Activated CD4-positive, alpha-beta T cell treated with anti-CD3 and anti-CD28 coated beads for 36 hours (primary cell): ENCODE measurements around the gene CYP19A1. TPM values are rescaled to one million over a fixed set of nuclear protein-coding genes. Genes with fewer than 3 reads are reported as not detected.

ENCODE experiments used
- ATAC-seq: fragments of 200-7000 bp; cut with Tn5 transposase; one replicate; pipeline ENCODE4 v1.10.0; 2021; ENCODE audit warnings: mild to moderate bottlenecking, moderate library complexity
- CTCF ChIA-PET: fragments of 350-600 bp; sonication (Branson Sonifier 250); formaldehyde crosslinking; loops from one replicate; lab custom pipeline; 2021; ENCODE audit warnings: antibody characterized with exemption; lab: Charles Lee
- POLR2A ChIA-PET: fragments of 350-600 bp; sonication (Branson Sonifier 250); formaldehyde crosslinking; loops from one replicate; lab custom pipeline; 2021; ENCODE audit warnings: antibody characterized with exemption, inconsistent platforms; lab: Charles Lee
- DNase-seq: peaks from one replicate; pipeline ENCODE4 v3.0.0-alpha.2; 2020
- H3K27ac Mint-ChIP-seq: one replicate; pipeline ENCODE4 v1.8.0; 2021; ENCODE audit warnings: mixed read lengths
- H3K27me3 Mint-ChIP-seq: one replicate; pipeline ENCODE4 v1.8.0; 2021; ENCODE audit warnings: mixed read lengths
- H3K36me3 Mint-ChIP-seq: one replicate; pipeline ENCODE4 v1.8.0; 2021; ENCODE audit warnings: low read depth, mixed read lengths
- H3K4me1 Mint-ChIP-seq: one replicate; pipeline ENCODE4 v1.8.0; 2021; ENCODE audit warnings: mixed read lengths
- H3K4me3 Mint-ChIP-seq: one replicate; pipeline ENCODE4 v1.8.0; 2021; ENCODE audit warnings: mild to moderate bottlenecking, moderate library complexity, mixed read lengths
- H3K9me3 Mint-ChIP-seq: one replicate; pipeline ENCODE4 v1.8.0; 2021; ENCODE audit warnings: low read depth, mixed read lengths
- intact Hi-C, 2 experiments: fragments of 100-400 bp; cut with DNase I in 1 of 2; cut with micrococcal nuclease in 1 of 2; formaldehyde crosslinking; loops; one replicate each; pipeline versions ENCODE4 v1.14.2 to v1.15.1; 2022 to 2024; cut with DNase I, micrococcal nuclease
- total RNA-seq, 2 experiments: library from RNA; stranded (reverse); gene quantifications; one replicate each; pipeline ENCODE4 v1.2.3, GENCODE V29; 2021

CYP19A1 gene
- total RNA-seq, 2 experiments from 2014 or later: not detected

DNA sequence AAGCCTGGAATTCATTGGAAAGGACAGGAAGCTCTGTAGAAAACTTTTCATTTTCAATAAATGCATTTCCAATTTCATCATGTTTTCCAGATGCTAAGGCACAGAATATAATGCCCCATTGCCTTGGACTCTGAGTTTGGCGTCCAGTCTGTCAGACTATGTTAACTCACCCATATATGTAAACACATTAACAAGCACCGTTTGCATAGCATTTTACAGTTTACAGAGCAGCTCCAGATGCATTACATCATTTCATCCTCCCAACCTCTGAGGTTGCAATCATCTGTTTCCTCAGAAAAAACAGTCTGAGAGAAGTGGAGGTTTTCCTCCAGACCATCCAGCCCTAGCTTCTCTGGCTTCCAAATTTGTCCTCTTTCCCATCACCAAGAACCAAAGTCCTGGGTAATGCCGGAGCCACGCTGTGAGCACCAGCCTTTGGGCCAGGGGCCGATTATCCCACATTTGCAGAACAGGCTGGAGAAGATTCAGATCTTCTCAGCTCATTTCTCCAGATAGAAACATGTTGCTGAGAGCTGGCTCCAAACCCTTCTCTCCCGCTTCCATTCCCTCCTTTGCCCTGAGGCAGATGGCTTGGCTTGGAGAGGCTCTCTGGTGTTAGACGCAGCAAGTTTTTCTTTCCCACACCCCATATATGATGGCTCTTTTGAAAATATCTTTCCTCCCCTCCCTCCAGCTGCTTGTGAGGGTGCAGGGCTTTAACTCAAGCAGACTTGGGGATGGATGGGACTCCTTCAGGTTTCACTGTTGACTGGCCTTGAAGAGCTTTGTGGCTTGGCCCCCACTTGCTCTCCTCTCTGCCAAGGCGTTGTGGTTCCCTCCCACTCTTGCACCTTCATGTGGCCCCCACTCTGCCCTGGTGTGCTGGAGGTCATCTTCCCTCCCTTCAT is 26.0 kb downstream of the CYP19A1 start:
- ChIA-PET POLR2A (no interaction called here), CTCF (interaction anchor here (0.7 to 3.2 kb wide), 3 partner anchors 9 to 150 kb away, joined by 3 to 6 read pairs (median 3); no protein-coding TSS in a partner anchor)

DNA sequence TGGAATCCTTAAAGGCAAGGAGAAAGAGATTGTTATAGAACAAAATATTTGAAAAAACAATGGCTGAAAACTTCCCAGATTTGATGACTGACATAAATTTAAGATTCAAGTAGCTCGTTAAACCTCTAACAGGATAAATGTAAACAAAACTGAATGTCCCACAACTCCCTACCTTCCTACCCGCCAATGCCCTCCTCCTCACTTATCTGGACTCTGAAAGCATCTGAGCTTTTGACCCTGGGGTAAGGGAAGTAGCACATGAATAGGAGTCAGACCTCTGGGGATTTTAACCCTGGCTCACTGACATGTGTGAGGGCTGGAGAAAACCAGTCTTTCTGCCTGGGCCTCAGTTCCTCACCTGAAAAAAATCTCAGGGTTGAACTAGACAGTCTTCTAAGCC is 26.9 kb downstream of the CYP19A1 start:
- H3K27me3 Mint-ChIP-seq: peaks cover 3% of the 10 kb centered on the region
- DNase-seq (no peak), ATAC-seq (no peak)
- CTCF ChIA-PET: interaction anchor here (3.2 kb wide), 1 partner anchor 149 kb away, joined by 6 read pairs; no protein-coding TSS in a partner anchor
- intact Hi-C loops: no loop called here
- no peaks in the 10 kb centered on the region for H3K36me3 Mint-ChIP-seq
- H3K9me3 Mint-ChIP-seq: no peaks in the 10 kb centered on the region
- no peaks in the 10 kb centered on the region for H3K4me1 Mint-ChIP-seq
- H3K4me3 Mint-ChIP-seq: no peak overlapping the region
- no peak overlapping the region for H3K27ac Mint-ChIP-seq
- POLR2A ChIA-PET: no interaction called here

More for the DNA sequence above, 26.0 kb downstream of the CYP19A1 start:
- intact Hi-C loops: no loop called here
- Mint-ChIP-seq H3K36me3 (no peaks in the 10 kb centered on the region), H3K27me3 (no peaks in the 10 kb centered on the region), H3K4me3 (no peak overlapping the region), H3K9me3 (no peaks in the 10 kb centered on the region), H3K27ac (no peak overlapping the region), H3K4me1 (no peaks in the 10 kb centered on the region)
- ATAC-seq (no peak), DNase-seq (no peak)

DNA sequence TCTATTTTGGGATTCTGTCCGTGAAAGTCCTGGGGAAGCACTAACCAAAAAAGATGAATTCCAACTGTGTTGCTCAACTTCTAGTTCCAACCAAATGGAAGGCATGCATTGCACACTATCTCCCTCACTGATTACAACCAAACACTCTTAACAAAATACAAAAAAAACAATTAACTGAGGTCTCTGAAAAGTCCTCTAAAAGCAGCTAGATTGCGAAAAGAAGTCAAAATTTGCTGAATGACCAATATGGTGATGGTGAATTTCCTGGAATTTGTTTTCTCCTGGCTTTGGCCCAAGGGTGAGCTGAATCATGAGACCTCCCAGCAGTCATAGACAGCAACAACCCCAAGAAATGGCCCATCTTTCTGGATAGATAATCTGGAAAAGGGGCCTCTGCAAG is 28.3 kb downstream of the CYP19A1 start:
- POLR2A ChIA-PET: no interaction called here
- peaks cover 5% of the 10 kb centered on the region for H3K27me3 Mint-ChIP-seq
- H3K27ac Mint-ChIP-seq: no peak overlapping the region
- intact Hi-C loops: no loop called here
- no peaks in the 10 kb centered on the region for H3K9me3 Mint-ChIP-seq
- H3K36me3 Mint-ChIP-seq: no peaks in the 10 kb centered on the region
- H3K4me3 Mint-ChIP-seq: no peak overlapping the region
- DNase-seq (no peak), ATAC-seq (no peak)
- no peaks in the 10 kb centered on the region for H3K4me1 Mint-ChIP-seq
- CTCF ChIA-PET: interaction anchor here (0.6 kb wide), 1 partner anchor 515 kb away, joined by 3 read pairs; no protein-coding TSS in a partner anchor

DNA sequence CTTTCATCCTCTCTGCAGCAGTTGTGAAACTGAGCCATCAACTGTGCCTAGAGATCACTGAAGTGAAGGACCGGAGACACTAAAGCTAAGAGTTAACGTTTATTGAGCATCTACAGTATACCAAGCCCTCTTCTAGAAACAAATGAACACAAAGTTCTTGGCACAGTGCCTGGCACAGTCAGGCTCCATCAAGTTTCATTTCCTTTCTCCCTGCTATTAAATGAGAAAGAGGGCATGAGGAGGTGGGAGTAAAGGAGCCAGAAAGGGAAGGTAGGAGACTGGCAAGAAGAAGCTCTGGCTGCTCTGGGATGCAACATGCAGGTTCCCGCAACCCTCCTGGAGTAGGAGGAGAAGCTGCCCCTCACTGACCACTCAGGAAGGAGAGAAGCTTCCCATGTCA is 30.6 kb downstream of the CYP19A1 start:
- Mint-ChIP-seq H3K27me3 (peaks cover 11% of the 10 kb centered on the region), H3K4me1 (no peaks in the 10 kb centered on the region), H3K9me3 (no peaks in the 10 kb centered on the region), H3K27ac (no peak overlapping the region), H3K4me3 (no peak overlapping the region), H3K36me3 (no peaks in the 10 kb centered on the region)
- DNase-seq (no peak), ATAC-seq (no peak)
- ChIA-PET POLR2A (no interaction called here), CTCF (no interaction called here)
- intact Hi-C loops: no loop called here

DNA sequence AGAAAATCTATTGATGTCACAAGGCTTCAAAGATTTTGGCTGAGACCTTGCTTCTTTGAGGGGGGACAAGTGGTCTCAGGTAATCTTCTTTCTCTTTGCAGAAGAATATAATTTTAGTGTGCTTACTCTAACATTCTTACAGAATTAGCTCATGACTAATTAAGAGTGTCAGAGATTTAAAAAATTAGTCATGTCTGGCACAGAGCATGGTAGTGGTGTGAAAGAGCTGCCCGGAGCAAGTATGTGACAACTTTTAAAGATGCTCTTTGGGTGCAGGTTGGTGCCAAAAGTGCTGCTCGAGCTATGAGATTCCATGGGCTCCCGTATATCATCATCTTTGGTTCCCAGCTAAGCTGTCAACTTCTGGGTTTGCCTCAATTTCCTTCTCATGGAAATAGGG is 31.1 kb downstream of the CYP19A1 start:
- peaks cover 11% of the 10 kb centered on the region for H3K27me3 Mint-ChIP-seq
- no peaks in the 10 kb centered on the region for H3K9me3 Mint-ChIP-seq
- ATAC-seq: no peak
- intact Hi-C loops: no loop called here
- POLR2A ChIA-PET: no interaction called here
- H3K4me3 Mint-ChIP-seq: no peak overlapping the region
- H3K4me1 Mint-ChIP-seq: no peaks in the 10 kb centered on the region
- H3K27ac Mint-ChIP-seq: no peak overlapping the region
- CTCF ChIA-PET: no interaction called here
- H3K36me3 Mint-ChIP-seq: no peaks in the 10 kb centered on the region
- no peak for DNase-seq

DNA sequence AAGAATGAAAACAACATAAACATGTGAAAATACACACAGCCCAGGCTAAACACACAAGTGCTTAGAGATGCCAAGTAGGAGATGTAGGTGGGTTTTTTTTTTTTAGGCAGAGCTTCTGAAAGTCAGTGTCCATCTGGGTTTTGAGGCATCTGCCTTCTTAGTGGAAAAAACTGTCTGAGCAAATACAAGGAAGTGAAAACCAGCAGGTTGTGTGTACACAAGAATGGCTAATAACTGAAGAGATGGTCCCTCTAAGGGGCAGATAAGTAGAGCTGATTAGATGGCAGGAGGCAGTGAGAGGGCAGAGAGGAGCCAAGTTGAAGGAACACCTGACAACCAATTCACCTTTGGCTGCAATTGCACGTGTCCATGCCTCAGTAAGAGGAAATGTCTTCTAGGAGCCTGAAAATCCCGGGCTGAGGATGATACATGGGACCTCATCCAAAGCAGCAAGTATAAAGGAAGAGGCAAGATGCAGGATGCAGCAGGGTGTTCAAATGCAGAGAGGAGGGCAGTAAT is 34.9 kb downstream of the CYP19A1 start:
- intact Hi-C loops: no loop called here
- no peak overlapping the region for H3K4me3 Mint-ChIP-seq
- H3K27me3 Mint-ChIP-seq: peaks cover 15% of the 10 kb centered on the region
- no peaks in the 10 kb centered on the region for H3K9me3 Mint-ChIP-seq
- DNase-seq: no peak
- ChIA-PET POLR2A (no interaction called here), CTCF (no interaction called here)
- no peaks in the 10 kb centered on the region for H3K36me3 Mint-ChIP-seq
- ATAC-seq: no peak
- H3K27ac Mint-ChIP-seq: no peak overlapping the region
- H3K4me1 Mint-ChIP-seq: no peaks in the 10 kb centered on the region

DNA sequence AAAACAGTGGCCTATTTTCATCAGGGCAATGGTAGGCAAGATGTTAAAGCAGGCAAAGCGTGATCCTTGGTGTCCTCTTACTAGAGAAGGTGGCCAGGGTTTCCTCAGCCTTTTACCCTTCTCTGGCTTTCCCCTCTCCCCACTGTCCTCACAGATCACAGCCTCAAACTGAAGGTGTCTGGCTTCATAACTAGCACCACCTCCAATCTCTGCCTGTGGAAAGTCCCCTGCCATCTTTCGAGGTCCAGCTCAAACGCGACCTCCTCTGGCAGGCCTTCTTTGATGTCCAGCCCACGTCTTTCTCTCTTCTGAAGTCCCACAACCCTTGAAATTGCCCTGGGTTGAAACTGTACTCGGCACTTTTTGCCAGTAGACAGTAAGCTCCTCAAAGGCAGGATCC is 35.9 kb downstream of the CYP19A1 start:
- Mint-ChIP-seq H3K4me1 (no peaks in the 10 kb centered on the region), H3K4me3 (no peak overlapping the region), H3K9me3 (no peaks in the 10 kb centered on the region), H3K27me3 (peaks cover 15% of the 10 kb centered on the region), H3K36me3 (no peaks in the 10 kb centered on the region), H3K27ac (no peak overlapping the region)
- intact Hi-C loops: no loop called here
- ATAC-seq: no peak
- no peak for DNase-seq
- ChIA-PET CTCF (interaction anchor here (0.6 kb wide), 1 partner anchor 19 kb away, joined by 3 read pairs; no protein-coding TSS in a partner anchor), POLR2A (no interaction called here)

DNA sequence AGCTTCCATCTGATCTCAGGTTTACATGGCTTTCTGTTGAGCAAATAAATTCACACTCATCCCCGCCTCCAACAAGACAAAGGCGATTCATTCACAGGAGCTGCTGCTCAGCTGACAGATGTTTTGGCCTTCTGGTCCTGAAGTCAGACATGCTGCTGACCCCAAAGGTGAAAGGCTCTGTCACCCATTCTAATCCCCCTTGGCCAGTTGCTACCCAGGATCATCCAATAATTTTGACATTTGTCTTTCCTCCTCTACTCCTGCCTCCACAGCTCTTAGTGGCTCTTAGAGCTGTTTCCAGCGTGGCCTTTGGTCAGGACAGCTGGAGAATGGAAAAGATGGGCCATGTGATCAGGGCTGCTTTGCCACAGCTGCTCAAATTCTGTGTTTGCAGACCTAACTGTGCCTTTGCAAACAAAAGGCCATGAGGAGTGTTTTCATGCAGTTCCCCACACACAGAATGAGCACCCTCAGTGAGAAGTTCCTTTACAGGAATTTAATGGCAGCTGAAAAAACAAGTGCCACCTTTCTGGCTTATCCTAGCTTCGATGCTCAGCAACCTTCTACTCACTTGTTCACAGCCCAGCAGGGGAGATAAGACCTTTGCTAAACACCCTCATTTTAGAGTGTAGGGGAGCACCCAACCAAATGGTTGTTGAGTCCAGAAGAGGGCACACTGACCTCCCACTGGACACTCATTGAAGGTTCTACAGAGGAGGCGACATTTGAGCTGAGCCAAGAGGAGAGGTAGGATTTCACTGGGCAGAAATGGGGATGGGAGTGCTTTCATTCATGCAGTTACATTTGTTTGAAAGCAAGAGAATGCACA is 39.0 kb downstream of the CYP19A1 start:
- no peak for DNase-seq
- ATAC-seq: no peak
- intact Hi-C loops: no loop called here
- Mint-ChIP-seq H3K27me3 (peaks cover 9% of the 10 kb centered on the region), H3K4me1 (no peaks in the 10 kb centered on the region), H3K9me3 (no peaks in the 10 kb centered on the region), H3K27ac (no peak overlapping the region), H3K4me3 (no peak overlapping the region), H3K36me3 (no peaks in the 10 kb centered on the region)
- CTCF ChIA-PET: interaction anchor here (1.2 kb wide), 1 partner anchor 15 kb away, joined by 3 read pairs; no protein-coding TSS in a partner anchor
- POLR2A ChIA-PET: no interaction called here

DNA sequence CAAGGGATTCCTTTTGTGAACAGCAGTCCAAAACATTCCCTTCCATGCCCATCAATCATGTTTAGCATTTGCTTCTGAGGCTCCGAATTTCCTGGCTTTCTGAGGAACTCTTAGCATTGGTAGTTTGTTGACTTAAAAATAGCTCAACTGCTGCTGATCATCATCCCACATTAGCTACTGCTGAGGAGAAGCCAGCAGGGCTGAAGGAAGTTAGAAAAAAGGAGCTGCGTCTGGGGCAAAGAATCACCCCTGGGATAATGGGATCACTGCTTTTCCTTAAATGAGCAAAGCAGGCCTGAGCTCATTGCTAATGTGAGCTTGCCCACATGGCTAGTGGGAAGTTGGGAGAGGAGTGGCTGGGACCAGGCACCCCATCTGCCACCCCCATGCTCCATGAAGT is 39.8 kb downstream of the CYP19A1 start:
- intact Hi-C loops: no loop called here
- ChIA-PET POLR2A (no interaction called here), CTCF (interaction anchor here (1.1 to 1.2 kb wide), 2 partner anchors 15 to 135 kb away, joined by 3 read pairs; no protein-coding TSS in a partner anchor)
- Mint-ChIP-seq H3K27me3 (peaks cover 6% of the 10 kb centered on the region), H3K4me1 (no peaks in the 10 kb centered on the region), H3K36me3 (no peaks in the 10 kb centered on the region), H3K27ac (no peak overlapping the region), H3K4me3 (no peak overlapping the region), H3K9me3 (no peaks in the 10 kb centered on the region)
- DNase-seq (no peak), ATAC-seq (no peak)

DNA sequence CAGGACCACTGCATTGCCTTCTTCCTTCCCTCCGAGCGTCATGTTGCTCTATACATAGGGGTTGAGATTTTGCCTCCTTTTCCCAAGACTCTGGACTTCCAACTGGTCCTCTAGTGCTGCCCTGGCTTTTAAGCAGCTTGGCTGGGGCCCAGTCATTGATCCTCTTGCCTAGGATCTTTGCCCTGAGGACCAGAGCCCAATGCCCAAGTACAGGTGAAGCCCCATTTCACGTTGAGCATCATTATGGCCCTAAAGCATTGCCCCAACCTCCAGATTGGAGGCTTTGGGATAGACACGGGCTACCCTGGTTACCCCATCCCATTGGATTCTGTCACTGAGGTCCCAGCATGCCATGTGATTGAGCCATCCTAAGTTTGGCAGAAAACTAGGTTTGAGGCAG is 47.7 kb downstream of the CYP19A1 start:
- Mint-ChIP-seq H3K9me3 (peaks cover 3% of the 10 kb centered on the region), H3K4me1 (no peaks in the 10 kb centered on the region), H3K27me3 (no peaks in the 10 kb centered on the region), H3K27ac (no peak overlapping the region), H3K4me3 (no peak overlapping the region), H3K36me3 (no peaks in the 10 kb centered on the region)
- ATAC-seq: no peak
- CTCF ChIA-PET: no interaction called here
- intact Hi-C loops: no loop called here
- DNase-seq: no peak
- POLR2A ChIA-PET: no interaction called here

DNA sequence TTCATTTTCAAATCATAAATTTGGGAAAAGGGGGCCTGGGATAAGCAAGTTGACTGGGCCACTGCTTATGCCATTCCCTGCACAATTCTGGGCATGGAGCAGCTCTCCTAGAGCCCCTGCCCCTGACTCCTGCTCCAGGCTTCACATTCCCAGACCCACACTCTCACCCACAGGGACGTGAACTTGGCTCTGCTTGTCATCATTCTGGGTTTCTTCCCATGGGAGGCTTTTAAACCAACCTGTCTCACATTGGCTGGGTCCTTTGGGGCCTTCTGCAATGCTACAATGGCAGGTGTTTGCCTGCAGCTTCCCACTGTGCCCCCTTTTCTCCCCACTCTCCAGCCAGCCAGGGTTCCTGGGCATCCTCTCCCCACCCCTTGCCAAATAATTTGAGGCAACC is 49.1 kb downstream of the CYP19A1 start:
- ATAC-seq (no peak), DNase-seq (no peak)
- ChIA-PET CTCF (interaction anchor here (0.6 to 2.4 kb wide), 3 partner anchors 9 to 1196 kb away, joined by 3 to 5 read pairs (median 3); no protein-coding TSS in a partner anchor), POLR2A (no interaction called here)
- H3K27ac Mint-ChIP-seq: no peak overlapping the region
- H3K9me3 Mint-ChIP-seq: peaks cover 3% of the 10 kb centered on the region
- no peak overlapping the region for H3K4me3 Mint-ChIP-seq
- intact Hi-C loops: loop anchor here in 1 of 2 experiments (10.0 kb wide), 2 partner anchors 64 to 206 kb away; no protein-coding TSS in a partner anchor
- H3K36me3 Mint-ChIP-seq: no peaks in the 10 kb centered on the region
- H3K27me3 Mint-ChIP-seq: no peaks in the 10 kb centered on the region
- no peaks in the 10 kb centered on the region for H3K4me1 Mint-ChIP-seq
